Ovary (tissue), 9 donors: ENCODE measurements around the gene MARCHF3. TPM values are rescaled to one million over a fixed set of nuclear protein-coding genes. Genes with fewer than 3 reads are reported as not detected.

Experiments
- DNase-seq, 5 donors: peaks; one replicate each; pipeline ENCODE4 v3.0.0-alpha.2; 2019 to 2020
- H3K27ac ChIP-seq, 2 donors: fragments of 200-600 bp; one replicate each; pipeline versions ENCODE4 v1.5.1 to v1.8.0; 2019 to 2022
- H3K27me3 ChIP-seq: fragments of 200-600 bp; one replicate; pipeline ENCODE4 v1.8.0; 2022
- H3K36me3 ChIP-seq: fragments of 200-600 bp; sonication (generic); one replicate; pipeline ENCODE4 v1.5.1; 2019
- H3K4me1 ChIP-seq: one replicate; pipeline ENCODE4 v1.8.1; 2013; ENCODE audit warnings: mild to moderate bottlenecking, moderate library complexity; ENCODE audit not compliant: insufficient read depth
- H3K4me3 ChIP-seq: fragments of 200-600 bp; sonication (generic); one replicate; pipeline ENCODE4 v1.5.1; 2017
- H3K9me3 ChIP-seq, 2 donors: fragments of 200-600 bp in 1 of 2; sonication (generic) in 1 of 2; one replicate each; pipeline versions ENCODE4 v1.5.1 to v1.8.1; 2013 to 2019; ENCODE audit warnings: mild to moderate bottlenecking in 1 of 2, moderate library complexity in 1 of 2
- EP300 ChIP-seq: sonication (generic); formaldehyde crosslinking; IDR thresholded peaks from one replicate; pipeline ENCODE4 v1.6.1; 2017; ENCODE audit warnings: antibody characterized with exemption
- POLR2A ChIP-seq: fragments of 450-650 bp; IDR thresholded peaks from one replicate; pipeline ENCODE4 v1.6.1; 2017; ENCODE audit warnings: antibody characterized with exemption, mild to moderate bottlenecking, moderate library complexity
- WGBS, 3 donors: extraction: QIAGEN DNeasy Blood & Tissue Kit in 1 of 3; methylation state at CpG; one replicate each; pipeline versions ENCODE4 v1.1.5 to v1.1.7; 2013 to 2017; 5-methylcytosine and 5-hydroxymethylcytosine counted together
- intact Hi-C, 4 donors: fragments of 100-400 bp; cut with DNase I; formaldehyde crosslinking; loops; one replicate each; pipeline versions ENCODE4 v1.11.0 to v1.15.1; 2022 to 2023
- polyA plus RNA-seq, 2 donors: library from polyadenylated mRNA; stranded (reverse); fragments of 200-250 nt in 1 of 2; fragments of 350-450 nt in 1 of 2; fragmentation: Illumina TruSeq in 1 of 2; extraction: RNeasy Lipid Tissue Mini Kit (QIAGEN cat#74804) in 1 of 2; gene quantifications; one replicate each; pipeline ENCODE4 v1.2.3, GENCODE V29; 2013 to 2014
- total RNA-seq, 7 donors: library from RNA; depleted of rRNA in 2 of 7; stranded (reverse); fragments of >200 nt in 2 of 7; fragmentation: NEBNext Ultra II Directional in 3 of 7; extraction: Animal tissue kit (Norgen Biotek cat#: 25700) in 3 of 7; gene quantifications; one replicate each; pipeline versions ENCODE4 v1.1.0 to v1.2.4, GENCODE V29; 2016 to 2023
- TF ChIP-seq, protein P1 (sequence below), 3 donors: fragments of 450-650 bp in 2 of 3; fragments of 200-600 bp in 1 of 3; IDR thresholded peaks; one replicate each; pipeline versions ENCODE4 v1.5.1 to v1.8.0; 2016 to 2022; ENCODE audit warnings: antibody characterized with exemption in 3 of 3, mild to moderate bottlenecking in 1 of 3
- donor health status: DM: no; HTN: no; CAD: no; lungs with moderate emphysema.
- donor health status: DM: no; HTN: no; CAD: no.
- donor health status: Bipolar disorder and iron deficiency.
- donor health status: DM: yes; HTN: yes; CAD: no.
- donor health status: DM: no; HTN: no; CAD: no.
- donor health status: DM: yes; HTN: yes; CAD: no.

MARCHF3 gene
- total and polyA plus RNA-seq, 9 donors: 2.1 to 13.8 (median 4.5) TPM

DNA sequence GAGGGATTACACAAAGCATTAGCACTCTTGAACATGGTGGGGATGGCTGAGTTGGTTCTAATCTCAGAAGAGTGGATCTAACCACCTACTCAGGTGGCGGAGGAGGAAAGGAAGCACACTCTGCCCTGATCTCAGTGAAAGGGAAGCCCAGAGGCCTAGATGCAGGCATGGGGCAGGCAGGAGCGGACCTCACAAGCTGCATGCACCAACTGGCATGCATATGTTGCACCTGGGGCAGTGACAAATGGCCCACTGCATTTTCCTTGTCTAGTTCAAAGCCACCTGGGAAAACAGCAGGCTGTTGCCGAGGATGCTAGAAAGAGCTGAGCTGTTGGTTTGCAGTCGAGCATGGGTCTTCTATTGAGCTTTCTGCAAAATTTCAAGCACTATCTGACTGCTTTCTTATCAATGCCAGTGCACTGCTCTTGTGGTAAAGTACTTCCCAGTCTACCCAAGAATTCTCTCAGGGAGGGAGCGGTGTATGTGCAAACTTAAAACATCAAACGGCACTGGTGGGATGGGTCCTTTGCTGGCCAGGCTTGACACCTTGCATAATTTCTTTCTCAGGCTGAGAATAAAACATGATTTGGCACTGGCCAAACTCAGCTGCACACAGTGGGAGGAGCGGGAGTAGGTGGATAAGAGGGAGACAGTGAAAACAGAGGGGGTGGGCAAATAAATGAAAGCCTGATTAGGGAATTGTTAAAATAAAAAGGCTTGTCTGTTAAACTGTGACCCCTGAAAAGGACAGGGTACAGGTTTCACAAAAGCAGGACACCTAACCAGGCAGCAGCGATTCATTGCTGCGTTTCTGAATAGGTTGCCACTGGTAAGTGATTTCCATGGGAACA is 108.9 kb downstream of the MARCHF3 start:
- no peak overlapping the region for H3K27ac ChIP-seq
- TF ChIP-seq EP300 (no peak), POLR2A (no peak)
- H3K4me3 ChIP-seq: no peak overlapping the region
- intact Hi-C loops: no loop called here
- no peaks in the 10 kb centered on the region for H3K4me1 ChIP-seq
- no peak for DNase-seq
- H3K27me3 ChIP-seq: no peaks in the 10 kb centered on the region
- no peaks in the 10 kb centered on the region for H3K36me3 ChIP-seq
- no peaks in the 10 kb centered on the region for H3K9me3 ChIP-seq
- 77 to 89% (median 79%) methylated on average over 9 of the region's 9 CpGs for WGBS, 3 donors

DNA sequence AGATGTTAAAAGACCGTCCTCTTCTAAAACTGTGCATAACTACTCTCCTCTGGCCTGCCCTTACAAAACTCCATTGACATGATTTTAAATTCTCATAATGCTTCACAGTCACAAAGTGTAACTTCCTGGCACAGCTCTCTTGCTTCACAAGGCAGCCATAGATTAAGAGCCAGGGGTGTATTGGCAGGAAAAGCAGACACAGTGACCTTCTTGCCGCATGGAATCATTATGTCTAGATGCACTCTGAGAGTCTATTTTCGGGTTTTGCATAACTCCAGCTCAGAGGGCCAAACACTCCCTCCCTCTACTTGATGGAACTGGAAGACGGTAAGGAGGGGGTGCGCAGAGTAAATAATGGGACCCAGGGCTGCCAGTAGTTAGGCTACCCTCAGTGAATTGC is 110.1 kb downstream of the MARCHF3 start:
- intact Hi-C loops: no loop called here
- Histone ChIP-seq H3K27me3 (no peaks in the 10 kb centered on the region), H3K36me3 (no peaks in the 10 kb centered on the region), H3K4me3 (no peak overlapping the region), H3K27ac (no peak overlapping the region), H3K4me1 (no peaks in the 10 kb centered on the region), H3K9me3 (no peaks in the 10 kb centered on the region)
- TF ChIP-seq EP300: no peak
- no peak for TF ChIP-seq POLR2A
- TF ChIP-seq, protein P1, sequence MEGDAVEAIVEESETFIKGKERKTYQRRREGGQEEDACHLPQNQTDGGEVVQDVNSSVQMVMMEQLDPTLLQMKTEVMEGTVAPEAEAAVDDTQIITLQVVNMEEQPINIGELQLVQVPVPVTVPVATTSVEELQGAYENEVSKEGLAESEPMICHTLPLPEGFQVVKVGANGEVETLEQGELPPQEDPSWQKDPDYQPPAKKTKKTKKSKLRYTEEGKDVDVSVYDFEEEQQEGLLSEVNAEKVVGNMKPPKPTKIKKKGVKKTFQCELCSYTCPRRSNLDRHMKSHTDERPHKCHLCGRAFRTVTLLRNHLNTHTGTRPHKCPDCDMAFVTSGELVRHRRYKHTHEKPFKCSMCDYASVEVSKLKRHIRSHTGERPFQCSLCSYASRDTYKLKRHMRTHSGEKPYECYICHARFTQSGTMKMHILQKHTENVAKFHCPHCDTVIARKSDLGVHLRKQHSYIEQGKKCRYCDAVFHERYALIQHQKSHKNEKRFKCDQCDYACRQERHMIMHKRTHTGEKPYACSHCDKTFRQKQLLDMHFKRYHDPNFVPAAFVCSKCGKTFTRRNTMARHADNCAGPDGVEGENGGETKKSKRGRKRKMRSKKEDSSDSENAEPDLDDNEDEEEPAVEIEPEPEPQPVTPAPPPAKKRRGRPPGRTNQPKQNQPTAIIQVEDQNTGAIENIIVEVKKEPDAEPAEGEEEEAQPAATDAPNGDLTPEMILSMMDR (IDR thresholded peaks at IDR 0.05): no peak
- 14 to 17% (median 15%) methylated on average over 5 of the region's 5 CpGs for WGBS, 3 donors
- no peak for DNase-seq

DNA sequence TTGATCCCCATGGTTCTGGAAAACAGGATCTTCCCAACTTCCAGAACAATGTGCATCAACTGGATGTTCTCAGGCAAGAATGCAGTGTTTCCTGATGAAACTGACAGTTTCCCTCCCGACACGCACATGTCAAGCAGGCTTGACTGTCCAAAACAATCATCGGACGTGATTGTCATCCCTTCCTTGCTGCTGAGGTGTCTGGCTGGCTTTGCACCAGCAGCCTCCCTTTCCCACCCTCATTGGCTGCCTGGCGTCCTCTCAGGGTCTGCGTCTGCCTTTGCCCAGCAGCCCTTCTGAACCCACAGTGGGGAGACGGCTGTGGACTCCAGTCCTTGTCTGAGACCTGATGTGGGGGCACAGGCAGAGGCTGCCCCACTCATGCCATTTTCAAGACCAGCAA is 110.8 kb downstream of the MARCHF3 start:
- no peak overlapping the region for H3K27ac ChIP-seq
- no peaks in the 10 kb centered on the region for H3K36me3 ChIP-seq
- no peaks in the 10 kb centered on the region for H3K27me3 ChIP-seq
- TF ChIP-seq, protein P1 (IDR thresholded peaks at IDR 0.05): no peak
- TF ChIP-seq POLR2A: no peak
- TF ChIP-seq EP300: no peak
- 78 to 93% (median 89%) methylated on average over 7 of the region's 7 CpGs for WGBS, 3 donors
- no peaks in the 10 kb centered on the region for H3K4me1 ChIP-seq
- no peak overlapping the region for H3K4me3 ChIP-seq
- no peaks in the 10 kb centered on the region for H3K9me3 ChIP-seq
- intact Hi-C loops: no loop called here
- no peak for DNase-seq

DNA sequence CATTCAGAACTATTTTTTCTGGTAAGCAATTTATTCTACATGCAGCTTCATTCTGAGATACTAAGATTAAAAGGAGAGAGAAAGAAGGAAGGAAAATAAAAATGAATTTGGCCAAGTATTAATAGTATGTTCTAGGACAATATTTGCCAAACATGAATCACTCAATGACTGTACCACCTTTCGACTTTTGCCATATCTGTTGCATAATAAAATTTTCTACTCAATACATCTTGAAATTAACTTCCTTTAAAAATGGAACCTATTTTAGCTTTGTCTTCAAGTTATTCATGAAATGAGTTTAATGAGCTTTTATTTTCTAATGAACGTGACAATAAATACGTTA is 111.8 kb downstream of the MARCHF3 start:
- Histone ChIP-seq H3K4me1 (no peaks in the 10 kb centered on the region), H3K27ac (no peak overlapping the region), H3K4me3 (no peak overlapping the region), H3K27me3 (no peaks in the 10 kb centered on the region), H3K9me3 (no peaks in the 10 kb centered on the region), H3K36me3 (no peaks in the 10 kb centered on the region)
- no peak for DNase-seq
- no peak for TF ChIP-seq EP300
- intact Hi-C loops: no loop called here
- 91 to 94% (median 92%) methylated on average over 3 of the region's 3 CpGs for WGBS, 3 donors

DNA sequence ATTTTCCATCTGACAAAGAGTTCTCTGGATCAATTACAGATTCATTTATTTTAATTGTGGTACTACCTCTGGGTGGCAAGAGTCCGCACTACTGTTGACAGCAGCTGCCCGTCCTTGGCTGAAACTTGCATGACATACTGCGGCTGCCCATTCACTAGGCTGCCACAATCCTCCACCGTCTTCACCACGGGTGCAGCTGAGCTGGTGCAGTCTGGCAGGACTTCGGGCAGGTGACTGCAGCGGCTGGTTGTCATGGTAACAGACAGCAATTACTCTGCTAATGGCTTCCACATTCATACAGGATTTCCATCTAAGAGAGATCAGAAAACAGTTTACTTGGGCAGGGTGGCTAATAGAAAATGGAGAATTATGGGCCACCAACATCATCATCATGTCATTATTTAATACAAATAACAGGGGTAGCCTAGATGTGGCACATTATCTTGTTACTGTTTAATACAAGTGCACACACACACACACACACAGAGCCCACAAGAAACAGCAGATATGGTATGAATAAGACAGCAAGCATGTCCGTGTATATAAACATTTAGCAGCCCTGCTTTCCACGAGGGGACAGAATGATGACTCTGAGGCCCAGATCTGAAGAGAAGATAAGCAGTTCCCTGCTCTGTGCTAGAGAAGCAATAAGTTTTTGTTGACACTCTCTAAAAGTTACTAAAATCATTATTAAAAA is 112.3 kb downstream of the MARCHF3 start:
- Histone ChIP-seq H3K9me3 (no peaks in the 10 kb centered on the region), H3K27me3 (no peaks in the 10 kb centered on the region), H3K36me3 (no peaks in the 10 kb centered on the region), H3K4me1 (no peaks in the 10 kb centered on the region), H3K27ac (no peak overlapping the region), H3K4me3 (no peak overlapping the region)
- DNase-seq: no peak
- TF ChIP-seq, protein P1 (IDR thresholded peaks at IDR 0.05): no peak
- TF ChIP-seq POLR2A (no peak), EP300 (no peak)
- intact Hi-C loops: no loop called here
- WGBS, 3 donors: 82 to 85% (median 83%) methylated on average over 9 of the region's 9 CpGs
